BLaER1 treated with 17β-estradiol and CSF1 and Interleukin-3, amounts not matched to agents 10 nM and 100 nM (cell line): ENCODE measurements around the gene ALOX12.

ENCODE experiments used
- H3K27ac ChIP-seq, 11 experiments: shearing (Covaris generic); formaldehyde crosslinking; 2 replicates each; pipeline ENCODE4 v1.8.1; 2022
- H3K27me3 ChIP-seq, 11 experiments: shearing (Covaris generic); formaldehyde crosslinking; 2 replicates each; pipeline ENCODE4 v1.8.1; 2022
- H3K36me3 ChIP-seq, 11 experiments: shearing (Covaris generic); formaldehyde crosslinking; 2 replicates each; pipeline ENCODE4 v1.8.1; 2022
- H3K4me1 ChIP-seq, 10 experiments: shearing (Covaris generic); formaldehyde crosslinking; 2 replicates each; pipeline ENCODE4 v1.8.1; 2022
- H3K4me2 ChIP-seq, 11 experiments: shearing (Covaris generic); formaldehyde crosslinking; 2 replicates each; pipeline ENCODE4 v1.8.1; 2022
- H3K4me3 ChIP-seq, 10 experiments: shearing (Covaris generic); formaldehyde crosslinking; 2 replicates each; pipeline ENCODE4 v1.8.1; 2022
- H3K9ac ChIP-seq, 11 experiments: shearing (Covaris generic); formaldehyde crosslinking; 2 replicates each; pipeline ENCODE4 v1.8.1; 2022
- H3K9me3 ChIP-seq, 11 experiments: shearing (Covaris generic); formaldehyde crosslinking; replicated peaks in 1 of 11; 2 replicates each; pipeline ENCODE4 v1.8.1; 2022
- H4K20me1 ChIP-seq, 11 experiments: shearing (Covaris generic); formaldehyde crosslinking; 2 replicates each; pipeline ENCODE4 v1.8.1; 2022
- Cebpa-rat ChIP-seq, 11 experiments: shearing (Covaris generic); IDR thresholded peaks; 2 replicates each; pipeline ENCODE4 v1.8.1; 2022

ALOX12 gene

GRCh38 chr17:7022781-7023571, 27.1 kb downstream of the ALOX12 start, which contains the start of gene BCL6B:
BCL6B (plus strand) TSS chr17:7023050; CDS start chr17:7023672, 622 bp downstream.
- no peak for TF ChIP-seq Cebpa-rat (IDR thresholded peaks at IDR 0.05)
- H3K27me3 ChIP-seq = peaks cover 23 to 38% (median 31%) of the 10 kb centered on the region in 11 experiments
- H3K4me3 ChIP-seq = peak within 1 kb of the TSS; percentile 38 to 59 (median 48); a peak in 19 of 20 replicates
- H3K27ac ChIP-seq = peak within 1 kb of the TSS in 10 of 11 experiments; percentile 36 to 88 (median 70); a peak in 19 of 22 replicates
- peak within 1 kb of the TSS; percentile 54 to 88 (median 76) for H3K4me2 ChIP-seq
- no peaks in the 10 kb centered on the region for H4K20me1 ChIP-seq
- H3K4me1 ChIP-seq = peaks cover 37 to 76% (median 60%) of the 10 kb centered on the region in 10 experiments
- H3K36me3 ChIP-seq = peaks cover 0 to 22% (median 0%) of the 10 kb centered on the region in 11 experiments; a peak in 6 of 22 replicates
- peak within 1 kb of the TSS; percentile 47 to 83 (median 73) for H3K9ac ChIP-seq
- H3K9me3 ChIP-seq = peaks cover 0 to 11% (median 0%) of the 10 kb centered on the region in 11 experiments; a peak in 7 of 22 replicates

GRCh38 chr17:7023576-7024401, 27.9 kb downstream of the ALOX12 start:
- peaks cover 0 to 22% (median 0%) of the 10 kb centered on the region in 11 experiments; a peak in 6 of 22 replicates for H3K36me3 ChIP-seq
- peak overlapping the region in 8 of 11 experiments; percentile 50 to 88 (median 76); a peak in 15 of 22 replicates for H3K27ac ChIP-seq
- peaks cover 0 to 11% (median 0%) of the 10 kb centered on the region in 11 experiments; a peak in 7 of 22 replicates for H3K9me3 ChIP-seq
- peak overlapping the region in 7 of 10 experiments; percentile 7 to 53 (median 39); a peak in 11 of 20 replicates for H3K4me3 ChIP-seq
- peak overlapping the region in 6 of 11 experiments; percentile 60 to 83 (median 78); a peak in 10 of 22 replicates for H3K9ac ChIP-seq
- peaks cover 23 to 38% (median 31%) of the 10 kb centered on the region in 11 experiments for H3K27me3 ChIP-seq
- peaks cover 32 to 75% (median 60%) of the 10 kb centered on the region in 10 experiments for H3K4me1 ChIP-seq
- no peaks in the 10 kb centered on the region for H4K20me1 ChIP-seq
- no peak for TF ChIP-seq Cebpa-rat (IDR thresholded peaks at IDR 0.05)
- H3K4me2 ChIP-seq = peak overlapping the region; percentile 47 to 88 (median 75); a peak in 21 of 22 replicates

- H3K4me2 ChIP-seq = peak overlapping the region in 8 of 11 experiments; percentile 13 to 59 (median 30); a peak in 13 of 22 replicates
- H3K9me3 ChIP-seq = peaks cover 0 to 11% (median 0%) of the 10 kb centered on the region in 11 experiments; a peak in 7 of 22 replicates
- 0 out of 22 replicates have a peak overlapping the region, but pooled peaks of 2 of the 11 experiments have one; percentile 1 to 37 for H3K27ac ChIP-seq
- H3K4me1 ChIP-seq = peaks cover 37 to 75% (median 63%) of the 10 kb centered on the region in 10 experiments
- peaks cover 0 to 22% (median 0%) of the 10 kb centered on the region in 11 experiments; a peak in 6 of 22 replicates for H3K36me3 ChIP-seq
- peaks cover 23 to 38% (median 31%) of the 10 kb centered on the region in 11 experiments for H3K27me3 ChIP-seq
- no peak for TF ChIP-seq Cebpa-rat (IDR thresholded peaks at IDR 0.05)
- no peaks in the 10 kb centered on the region for H4K20me1 ChIP-seq
- no peak overlapping the region for H3K9ac ChIP-seq
- H3K4me3 ChIP-seq = no peak overlapping the region
Observed at GRCh38 chr17:7024402-7024785, 28.5 kb downstream of the ALOX12 start.

GRCh38 chr17:7025245-7025644, 29.4 kb downstream of the ALOX12 start:
- Histone ChIP-seq H3K4me3 (no peak overlapping the region), H3K27ac (0 out of 22 replicates have a peak overlapping the region, but pooled peaks of 1 of the 11 experiments have one; percentile 17), H3K9ac (no peak overlapping the region), H4K20me1 (no peaks in the 10 kb centered on the region), H3K4me2 (peak overlapping the region in 4 of 11 experiments; percentile 8 to 59 (median 38); a peak in 4 of 22 replicates), H3K4me1 (peaks cover 38 to 76% (median 64%) of the 10 kb centered on the region in 10 experiments), H3K9me3 (peaks cover 0 to 11% (median 0%) of the 10 kb centered on the region in 11 experiments; a peak in 7 of 22 replicates), H3K27me3 (peaks cover 23 to 38% (median 31%) of the 10 kb centered on the region in 11 experiments), H3K36me3 (peaks cover 0 to 22% (median 0%) of the 10 kb centered on the region in 11 experiments; a peak in 6 of 22 replicates)
- TF ChIP-seq Cebpa-rat (IDR thresholded peaks at IDR 0.05) = no peak

DNA sequence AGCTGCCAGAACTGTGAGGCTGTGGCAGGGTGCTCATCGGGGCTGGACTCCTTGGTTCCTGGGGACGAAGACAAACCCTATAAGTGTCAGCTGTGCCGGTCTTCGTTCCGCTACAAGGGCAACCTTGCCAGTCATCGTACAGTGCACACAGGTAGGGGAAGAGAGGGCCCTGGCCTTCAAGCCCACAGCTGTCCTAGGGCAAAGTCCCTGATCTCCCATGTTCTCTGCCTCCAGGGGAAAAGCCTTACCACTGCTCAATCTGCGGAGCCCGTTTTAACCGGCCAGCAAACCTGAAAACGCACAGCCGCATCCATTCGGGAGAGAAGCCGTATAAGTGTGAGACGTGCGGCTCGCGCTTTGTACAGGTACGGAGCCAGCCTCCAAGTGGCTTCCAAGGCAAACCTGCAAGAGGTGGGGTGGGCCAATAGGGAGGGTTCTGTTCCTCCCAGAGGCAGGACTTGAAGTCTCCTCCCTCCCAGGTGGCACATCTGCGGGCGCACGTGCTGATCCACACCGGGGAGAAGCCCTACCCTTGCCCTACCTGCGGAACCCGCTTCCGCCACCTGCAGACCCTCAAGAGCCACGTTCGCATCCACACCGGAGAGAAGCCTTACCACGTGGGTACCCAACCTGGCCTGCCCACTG, 30.7 kb downstream of the ALOX12 start:
- no peaks in the 10 kb centered on the region for H4K20me1 ChIP-seq
- peaks cover 0 to 22% (median 0%) of the 10 kb centered on the region in 11 experiments; a peak in 6 of 22 replicates for H3K36me3 ChIP-seq
- H3K9ac ChIP-seq = no peak overlapping the region; a peak in 1 of 22 replicates
- peak overlapping the region in 4 of 11 experiments; percentile 17 to 92 (median 28); a peak in 6 of 22 replicates for H3K4me2 ChIP-seq
- H3K27ac ChIP-seq = peak overlapping the region in 3 of 11 experiments; percentile 20 to 92 (median 89); a peak in 4 of 22 replicates
- no peak for TF ChIP-seq Cebpa-rat (IDR thresholded peaks at IDR 0.05)
- H3K27me3 ChIP-seq = peaks cover 21 to 31% (median 27%) of the 10 kb centered on the region in 11 experiments
- H3K4me3 ChIP-seq = no peak overlapping the region
- H3K4me1 ChIP-seq = peaks cover 27 to 76% (median 60%) of the 10 kb centered on the region in 10 experiments
- H3K9me3 ChIP-seq = peaks cover 0 to 11% (median 0%) of the 10 kb centered on the region in 11 experiments; a peak in 7 of 22 replicates

- H4K20me1 ChIP-seq = no peaks in the 10 kb centered on the region
- TF ChIP-seq Cebpa-rat (IDR thresholded peaks at IDR 0.05) = no peak
- peaks cover 0 to 22% (median 0%) of the 10 kb centered on the region in 11 experiments; a peak in 6 of 22 replicates for H3K36me3 ChIP-seq
- peak overlapping the region in 5 of 11 experiments; percentile 7 to 96 (median 90); a peak in 8 of 22 replicates for H3K27ac ChIP-seq
- peaks cover 0 to 11% (median 0%) of the 10 kb centered on the region in 11 experiments; a peak in 7 of 22 replicates for H3K9me3 ChIP-seq
- peaks cover 14 to 23% (median 20%) of the 10 kb centered on the region in 11 experiments for H3K27me3 ChIP-seq
- H3K9ac ChIP-seq = peak overlapping the region in 1 of 11 experiments; percentile 18; a peak in 2 of 22 replicates
- H3K4me2 ChIP-seq = peak overlapping the region in 6 of 11 experiments; percentile 16 to 92 (median 24); a peak in 7 of 22 replicates
- H3K4me1 ChIP-seq = peaks cover 21 to 77% (median 58%) of the 10 kb centered on the region in 10 experiments
- no peak overlapping the region for H3K4me3 ChIP-seq
Observed at GRCh38 chr17:7027335-7027734, 31.5 kb downstream of the ALOX12 start.

DNA sequence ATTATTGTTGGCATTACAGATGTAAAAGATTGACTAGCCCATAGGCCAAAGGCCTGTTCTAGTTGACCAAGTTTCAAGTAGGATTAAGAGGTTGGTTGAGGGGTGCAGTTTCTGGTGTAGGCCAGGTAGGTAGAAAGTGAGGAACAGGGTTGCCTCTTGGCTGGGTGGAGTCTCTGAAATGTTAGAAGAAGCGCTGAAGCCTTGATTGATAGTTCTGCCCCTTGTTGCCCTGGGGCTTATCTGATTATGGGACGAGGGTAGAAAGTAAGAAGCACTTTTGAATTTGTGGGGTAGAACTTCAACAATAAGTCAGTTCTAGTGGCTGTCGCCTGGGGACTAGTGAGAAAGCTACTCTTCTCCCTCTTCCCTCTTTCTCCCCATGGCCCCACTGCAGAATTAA, 33.2 kb downstream of the ALOX12 start:
- H3K4me1 ChIP-seq = peaks cover 15 to 65% (median 45%) of the 10 kb centered on the region in 10 experiments
- TF ChIP-seq Cebpa-rat (IDR thresholded peaks at IDR 0.05) = no peak
- H4K20me1 ChIP-seq = no peaks in the 10 kb centered on the region
- peak overlapping the region; percentile 79 to 97 (median 91) for H3K4me2 ChIP-seq
- peak overlapping the region in 3 of 10 experiments; percentile 37 to 54 (median 52); a peak in 3 of 20 replicates for H3K4me3 ChIP-seq
- peak overlapping the region in 7 of 11 experiments; percentile 12 to 79 (median 72); a peak in 12 of 22 replicates for H3K9ac ChIP-seq
- peaks cover 0 to 22% (median 0%) of the 10 kb centered on the region in 11 experiments; a peak in 6 of 22 replicates for H3K36me3 ChIP-seq
- peak overlapping the region in 10 of 11 experiments; percentile 39 to 96 (median 74); a peak in 19 of 22 replicates for H3K27ac ChIP-seq
- H3K27me3 ChIP-seq = peaks cover 0 to 6% (median 3%) of the 10 kb centered on the region in 11 experiments; a peak in 16 of 22 replicates
- peaks cover 0 to 1% (median 0%) of the 10 kb centered on the region in 11 experiments; a peak in 1 of 22 replicates for H3K9me3 ChIP-seq
